OCI-LY7 (cell line): ENCODE measurements around the gene TRIM13.

Experiments
- EZH2phosphoT487 ChIP-seq: fragments of 200-600 bp; sonication (generic); IDR thresholded peaks from 2 replicates; pipeline ENCODE4 v1.6.1; 2018; ENCODE audit warnings: low read depth, borderline replicate concordance, mild to moderate bottlenecking, mixed run types, antibody characterized with exemption, low read length, moderate library complexity, mixed read lengths
- TF ChIP-seq, protein P1 (sequence below): fragments of 200-600 bp; sonication (generic); conservative IDR thresholded peaks from 2 replicates; pipeline ENCODE4 v1.5.1; 2014; ENCODE audit warnings: mild to moderate bottlenecking, antibody characterized with exemption, low read length, moderate library complexity, mixed read lengths

DNA sequence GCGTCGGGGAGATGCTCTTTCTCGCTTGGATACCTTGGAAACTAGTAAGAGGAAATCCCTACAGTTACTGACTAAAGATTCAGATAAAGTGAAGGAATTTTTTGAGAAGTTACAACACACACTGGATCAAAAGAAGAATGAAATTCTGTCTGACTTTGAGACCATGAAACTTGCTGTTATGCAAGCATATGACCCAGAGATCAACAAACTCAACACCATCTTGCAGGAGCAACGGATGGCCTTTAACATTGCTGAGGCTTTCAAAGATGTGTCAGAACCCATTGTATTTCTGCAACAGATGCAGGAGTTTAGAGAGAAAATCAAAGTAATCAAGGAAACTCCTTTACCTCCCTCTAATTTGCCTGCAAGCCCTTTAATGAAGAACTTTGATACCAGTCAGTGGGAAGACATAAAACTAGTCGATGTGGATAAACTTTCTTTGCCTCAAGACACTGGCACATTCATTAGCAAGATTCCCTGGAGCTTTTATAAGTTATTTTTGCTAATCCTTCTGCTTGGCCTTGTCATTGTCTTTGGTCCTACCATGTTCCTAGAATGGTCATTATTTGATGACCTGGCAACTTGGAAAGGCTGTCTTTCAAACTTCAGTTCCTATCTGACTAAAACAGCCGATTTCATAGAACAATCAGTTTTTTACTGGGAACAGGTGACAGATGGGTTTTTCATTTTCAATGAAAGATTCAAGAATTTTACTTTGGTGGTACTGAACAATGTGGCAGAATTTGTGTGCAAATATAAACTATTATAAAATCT lies 15.7 kb downstream of the TRIM13 start:
- TF ChIP-seq, protein P1, sequence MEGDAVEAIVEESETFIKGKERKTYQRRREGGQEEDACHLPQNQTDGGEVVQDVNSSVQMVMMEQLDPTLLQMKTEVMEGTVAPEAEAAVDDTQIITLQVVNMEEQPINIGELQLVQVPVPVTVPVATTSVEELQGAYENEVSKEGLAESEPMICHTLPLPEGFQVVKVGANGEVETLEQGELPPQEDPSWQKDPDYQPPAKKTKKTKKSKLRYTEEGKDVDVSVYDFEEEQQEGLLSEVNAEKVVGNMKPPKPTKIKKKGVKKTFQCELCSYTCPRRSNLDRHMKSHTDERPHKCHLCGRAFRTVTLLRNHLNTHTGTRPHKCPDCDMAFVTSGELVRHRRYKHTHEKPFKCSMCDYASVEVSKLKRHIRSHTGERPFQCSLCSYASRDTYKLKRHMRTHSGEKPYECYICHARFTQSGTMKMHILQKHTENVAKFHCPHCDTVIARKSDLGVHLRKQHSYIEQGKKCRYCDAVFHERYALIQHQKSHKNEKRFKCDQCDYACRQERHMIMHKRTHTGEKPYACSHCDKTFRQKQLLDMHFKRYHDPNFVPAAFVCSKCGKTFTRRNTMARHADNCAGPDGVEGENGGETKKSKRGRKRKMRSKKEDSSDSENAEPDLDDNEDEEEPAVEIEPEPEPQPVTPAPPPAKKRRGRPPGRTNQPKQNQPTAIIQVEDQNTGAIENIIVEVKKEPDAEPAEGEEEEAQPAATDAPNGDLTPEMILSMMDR: no peak
- no peak for TF ChIP-seq EZH2phosphoT487
